ENCODE results near the gene DAAM2. TPM values are rescaled to one million over a fixed set of nuclear protein-coding genes. Genes with fewer than 3 reads are reported as not detected.

DAAM2 gene
- total RNA-seq, 3 donors from 2014 or later, result 0.05 TPM; not detected in 2

- ATAC-seq, result no peak
- Mint-ChIP-seq H3K9me3 (no peaks in the 10 kb centered on the region), H3K4me1 (ENCODE audit: low read depth) (no peaks in the 10 kb centered on the region), H3K27me3 (ENCODE audit: low read depth) (peaks cover 6% of the 10 kb centered on the region), H3K36me3 (ENCODE audit: insufficient read depth) (no peaks in the 10 kb centered on the region), H3K4me3 (no peak overlapping the region)
- DNase-seq, result no peak
Observed at GRCh38 chr6:39773782-39774181, 18.4 kb upstream of the DAAM2 start.

DNA sequence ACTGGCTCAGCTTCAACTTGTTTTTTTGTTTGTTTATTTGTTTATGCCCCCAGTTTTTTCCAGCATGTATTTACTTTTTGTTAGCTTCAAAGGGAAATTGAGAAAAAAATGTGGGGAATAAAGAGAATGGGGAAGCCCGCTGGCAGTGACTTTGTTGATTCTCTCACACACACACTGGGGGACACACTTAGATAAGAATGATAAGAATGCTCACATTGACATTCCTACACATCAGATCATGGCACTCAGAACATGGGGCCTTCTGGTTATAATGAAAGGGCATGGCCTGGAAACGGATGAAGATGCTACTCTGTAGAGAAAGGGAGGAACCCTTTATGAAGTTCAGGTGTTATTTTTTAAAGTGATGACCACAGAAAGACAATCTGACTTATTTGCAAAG is 15.6 kb upstream of the DAAM2 start:
- Mint-ChIP-seq H3K27me3 (ENCODE audit: low read depth) (no peaks in the 10 kb centered on the region), H3K4me1 (ENCODE audit: low read depth) (no peaks in the 10 kb centered on the region), H3K9me3 (no peaks in the 10 kb centered on the region), H3K4me3 (no peak overlapping the region), H3K36me3 (ENCODE audit: insufficient read depth) (no peaks in the 10 kb centered on the region)
- no peak for DNase-seq
- no peak for ATAC-seq

DNA sequence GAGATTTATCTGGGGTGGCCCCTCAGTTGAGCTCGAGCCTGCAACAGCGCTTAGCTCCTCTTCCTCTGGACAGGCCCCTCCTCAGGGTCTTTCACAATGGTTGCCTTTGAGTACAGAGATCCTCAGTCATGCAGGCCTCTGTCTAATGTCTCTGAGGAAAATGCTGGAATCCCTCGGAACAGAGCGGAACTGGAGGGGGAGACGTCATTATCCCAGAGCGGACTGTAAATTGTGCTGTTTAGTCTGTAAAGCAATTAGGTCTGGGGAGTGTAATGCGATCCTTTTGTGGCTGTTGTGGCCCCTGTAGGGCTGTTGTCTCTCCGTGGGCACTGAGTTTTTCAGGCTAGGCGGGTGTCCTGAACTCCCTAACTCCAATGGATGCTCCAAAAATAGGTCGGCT is 15.0 kb upstream of the DAAM2 start:
- DNase-seq, result no peak
- H3K4me1 Mint-ChIP-seq (ENCODE audit: low read depth), result no peaks in the 10 kb centered on the region
- ATAC-seq, result no peak
- H3K27me3 Mint-ChIP-seq (ENCODE audit: low read depth), result no peaks in the 10 kb centered on the region
- H3K9me3 Mint-ChIP-seq, result no peaks in the 10 kb centered on the region
- no peak overlapping the region for H3K4me3 Mint-ChIP-seq
- H3K36me3 Mint-ChIP-seq (ENCODE audit: insufficient read depth), result no peaks in the 10 kb centered on the region

GRCh38 chr6:39777661-39778060 is 14.5 kb upstream of the DAAM2 start:
- H3K4me3 Mint-ChIP-seq, result no peak overlapping the region
- no peaks in the 10 kb centered on the region for H3K36me3 Mint-ChIP-seq (ENCODE audit: insufficient read depth)
- H3K9me3 Mint-ChIP-seq, result no peaks in the 10 kb centered on the region
- no peak for ATAC-seq
- no peaks in the 10 kb centered on the region for H3K27me3 Mint-ChIP-seq (ENCODE audit: low read depth)
- H3K4me1 Mint-ChIP-seq (ENCODE audit: low read depth), result no peaks in the 10 kb centered on the region
- no peak for DNase-seq

- Mint-ChIP-seq H3K9me3 (peaks cover 8% of the 10 kb centered on the region), H3K27me3 (ENCODE audit: low read depth) (no peaks in the 10 kb centered on the region), H3K36me3 (ENCODE audit: insufficient read depth) (no peaks in the 10 kb centered on the region), H3K4me3 (no peak overlapping the region), H3K4me1 (ENCODE audit: low read depth) (no peaks in the 10 kb centered on the region)
- DNase-seq (no peak), ATAC-seq (no peak)
Observed at GRCh38 chr6:39778581-39779255, 13.5 kb upstream of the DAAM2 start.

DNA sequence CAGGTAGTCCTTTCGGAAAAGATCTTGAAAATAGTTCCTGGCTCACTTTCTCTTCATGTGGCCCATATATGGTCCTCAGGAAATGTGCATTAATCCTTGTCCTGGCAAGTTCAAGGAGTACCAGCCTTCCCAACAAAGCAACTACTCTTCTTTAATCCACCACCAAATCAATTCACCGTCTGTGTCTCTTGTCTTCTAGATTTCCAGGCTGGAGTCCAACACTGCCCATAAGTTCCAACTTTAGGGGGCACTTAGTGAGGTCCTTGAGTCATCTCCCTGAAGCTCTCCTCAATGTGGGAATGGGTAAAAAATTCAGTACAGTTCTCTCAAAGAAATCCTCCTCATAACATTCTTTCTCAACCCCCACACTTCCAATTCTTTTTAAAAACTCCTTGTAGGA is 6.9 kb upstream of the DAAM2 start:
- H3K36me3 Mint-ChIP-seq (ENCODE audit: insufficient read depth), result no peaks in the 10 kb centered on the region
- peaks cover 14% of the 10 kb centered on the region for H3K9me3 Mint-ChIP-seq
- DNase-seq, result no peak
- H3K27me3 Mint-ChIP-seq (ENCODE audit: low read depth), result no peaks in the 10 kb centered on the region
- no peak for ATAC-seq
- no peaks in the 10 kb centered on the region for H3K4me1 Mint-ChIP-seq (ENCODE audit: low read depth)
- no peak overlapping the region for H3K4me3 Mint-ChIP-seq

DNA sequence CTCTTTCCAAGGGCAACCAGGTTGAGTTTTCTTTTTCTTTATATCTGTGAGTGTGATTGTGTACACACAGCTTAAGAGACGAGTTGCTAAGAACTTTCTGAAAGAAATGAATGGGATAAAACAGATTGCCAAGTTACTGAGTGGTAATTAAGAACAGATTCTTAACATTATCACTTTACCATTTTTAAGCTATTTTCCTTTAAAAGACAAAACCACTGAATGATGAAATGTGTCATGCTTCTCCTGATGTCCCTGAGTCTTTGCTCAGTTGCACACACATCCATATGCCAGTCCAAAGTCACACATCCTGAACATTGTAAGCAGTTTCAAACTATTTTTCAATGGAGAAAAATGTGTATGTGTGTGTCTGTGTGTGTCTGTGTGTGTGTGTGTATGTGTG is 5.5 kb upstream of the DAAM2 start:
- ATAC-seq, result no peak
- Mint-ChIP-seq H3K4me3 (no peak overlapping the region), H3K9me3 (peaks cover 14% of the 10 kb centered on the region)

GRCh38 chr6:39787322-39787721 is 4.9 kb upstream of the DAAM2 start:
- DNase-seq (no peak), ATAC-seq (no peak)
- no peaks in the 10 kb centered on the region for H3K4me1 Mint-ChIP-seq (ENCODE audit: low read depth)
- peaks cover 11% of the 10 kb centered on the region for H3K27me3 Mint-ChIP-seq (ENCODE audit: low read depth)
- H3K9me3 Mint-ChIP-seq, result peaks cover 14% of the 10 kb centered on the region
- H3K4me3 Mint-ChIP-seq, result no peak overlapping the region
- no peaks in the 10 kb centered on the region for H3K36me3 Mint-ChIP-seq (ENCODE audit: insufficient read depth)

More for the DNA sequence above, 5.5 kb upstream of the DAAM2 start:
- Mint-ChIP-seq H3K27me3 (ENCODE audit: low read depth) (peaks cover 9% of the 10 kb centered on the region), H3K36me3 (ENCODE audit: insufficient read depth) (no peaks in the 10 kb centered on the region), H3K4me1 (ENCODE audit: low read depth) (no peaks in the 10 kb centered on the region)
- DNase-seq, result no peak

DNA sequence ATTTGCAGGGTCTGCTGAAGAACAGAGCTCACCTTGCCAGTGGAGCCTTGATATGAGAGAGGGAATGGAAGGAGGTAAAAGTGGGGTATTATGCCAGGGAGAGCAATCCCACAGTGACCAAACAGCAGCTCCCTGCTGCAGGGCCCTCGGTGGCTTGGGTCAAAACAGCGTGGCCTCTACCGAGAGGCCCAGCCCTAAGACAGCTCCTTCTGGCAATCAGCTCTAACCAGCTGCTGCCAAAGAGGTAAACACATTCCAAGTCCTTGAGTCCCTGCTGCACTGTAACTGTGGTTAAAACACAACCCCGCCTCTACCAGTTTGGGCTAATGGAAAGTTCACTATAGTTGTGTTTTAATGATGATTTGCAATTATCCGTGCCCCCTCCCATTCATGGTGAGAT is 1.4 kb upstream of the DAAM2 start:
- Mint-ChIP-seq H3K4me3 (no peak overlapping the region), H3K9me3 (no peaks in the 10 kb centered on the region), H3K4me1 (ENCODE audit: low read depth) (no peaks in the 10 kb centered on the region), H3K36me3 (ENCODE audit: insufficient read depth) (no peaks in the 10 kb centered on the region), H3K27me3 (ENCODE audit: low read depth) (peaks cover 41% of the 10 kb centered on the region)
- no peak for DNase-seq
- no peak for ATAC-seq

- no peaks in the 10 kb centered on the region for H3K9me3 Mint-ChIP-seq
- DNase-seq (no peak), ATAC-seq (no peak)
- H3K36me3 Mint-ChIP-seq (ENCODE audit: insufficient read depth), result no peaks in the 10 kb centered on the region
- H3K4me1 Mint-ChIP-seq (ENCODE audit: low read depth), result no peaks in the 10 kb centered on the region
- peaks cover 41% of the 10 kb centered on the region for H3K27me3 Mint-ChIP-seq (ENCODE audit: low read depth)
- no peak overlapping the region for H3K4me3 Mint-ChIP-seq
Observed at GRCh38 chr6:39791311-39791710, 865 bp upstream of the DAAM2 start.

DNA sequence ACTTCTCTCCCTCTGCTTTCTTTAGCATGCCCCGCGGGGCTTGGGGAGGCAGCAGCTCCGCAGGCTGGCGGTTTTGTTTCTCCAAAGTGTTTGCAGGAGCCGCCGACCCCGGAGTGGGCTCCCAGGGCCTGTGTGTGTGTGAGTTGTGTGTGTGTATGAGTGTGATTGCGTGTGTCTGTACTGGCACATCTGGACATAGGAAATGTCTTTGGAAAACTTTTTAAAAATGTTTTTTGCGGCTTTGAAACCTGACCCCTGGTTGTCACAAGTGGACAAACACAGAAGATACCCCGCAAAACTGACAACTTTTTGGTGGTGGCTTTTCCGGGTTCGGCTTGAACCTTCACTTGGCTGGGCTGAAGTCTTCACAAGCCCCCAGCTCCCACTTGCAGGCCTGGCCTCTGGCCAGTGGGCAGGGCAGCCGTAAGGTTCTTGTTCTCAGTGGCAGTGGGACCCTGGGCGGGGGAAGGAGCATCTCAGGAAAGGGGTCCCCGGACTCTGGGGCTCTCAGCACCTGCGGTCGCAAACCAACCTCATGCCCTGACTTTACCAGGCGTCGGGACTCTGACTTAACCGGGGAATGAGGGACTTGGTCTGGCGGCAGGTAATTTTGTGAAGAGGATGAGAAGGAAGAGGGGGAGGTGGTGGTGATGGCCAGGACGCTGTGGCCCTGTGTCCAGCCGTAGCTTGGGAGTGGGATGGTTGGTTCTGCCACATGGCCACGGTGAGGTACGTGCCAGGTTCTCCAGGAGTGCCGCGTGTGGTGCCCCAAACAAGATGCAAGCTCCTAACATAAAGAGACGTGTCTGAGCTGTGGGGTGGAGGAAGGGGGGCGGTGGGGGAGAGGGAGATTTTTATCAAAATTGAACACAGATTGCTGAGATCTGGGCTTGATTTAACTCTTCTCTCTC is 619 bp downstream of the DAAM2 start:
- H3K4me3 Mint-ChIP-seq, result no peak overlapping the region
- H3K36me3 Mint-ChIP-seq (ENCODE audit: insufficient read depth), result no peaks in the 10 kb centered on the region
- no peak for ATAC-seq
- peaks cover 41% of the 10 kb centered on the region for H3K27me3 Mint-ChIP-seq (ENCODE audit: low read depth)
- no peaks in the 10 kb centered on the region for H3K4me1 Mint-ChIP-seq (ENCODE audit: low read depth)
- DNase-seq, result no peak
- H3K9me3 Mint-ChIP-seq, result no peaks in the 10 kb centered on the region

- H3K27me3 Mint-ChIP-seq (ENCODE audit: low read depth), result peaks cover 41% of the 10 kb centered on the region
- no peak overlapping the region for H3K4me3 Mint-ChIP-seq
- no peaks in the 10 kb centered on the region for H3K9me3 Mint-ChIP-seq
- ATAC-seq, result no peak
- DNase-seq, result no peak
- no peaks in the 10 kb centered on the region for H3K36me3 Mint-ChIP-seq (ENCODE audit: insufficient read depth)
- no peaks in the 10 kb centered on the region for H3K4me1 Mint-ChIP-seq (ENCODE audit: low read depth)
Observed at GRCh38 chr6:39793516-39793915, 1.3 kb downstream of the DAAM2 start.

DNA sequence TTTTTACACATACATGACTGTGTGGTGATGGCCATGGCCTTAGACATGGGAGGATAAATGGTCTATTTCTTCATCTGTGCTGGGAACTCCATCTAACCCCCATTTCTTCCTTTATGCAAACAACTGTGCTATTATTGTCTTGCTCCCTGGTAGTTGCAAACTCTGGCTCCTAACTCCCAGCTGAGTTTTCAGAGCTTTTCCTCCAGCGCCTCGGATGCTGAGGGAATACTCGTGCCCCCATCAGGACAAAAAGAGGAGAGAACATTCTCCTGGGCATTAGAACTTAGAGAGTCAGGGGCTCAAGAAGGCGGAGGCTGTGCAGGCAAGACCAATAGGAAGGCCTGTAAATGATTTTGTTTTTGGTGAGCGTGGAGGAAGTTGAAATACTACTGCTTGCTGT is 2.1 kb downstream of the DAAM2 start:
- no peaks in the 10 kb centered on the region for H3K36me3 Mint-ChIP-seq (ENCODE audit: insufficient read depth)
- ATAC-seq, result no peak
- H3K4me1 Mint-ChIP-seq (ENCODE audit: low read depth), result no peaks in the 10 kb centered on the region
- no peak for DNase-seq
- H3K27me3 Mint-ChIP-seq (ENCODE audit: low read depth), result peaks cover 41% of the 10 kb centered on the region
- no peak overlapping the region for H3K4me3 Mint-ChIP-seq
- no peaks in the 10 kb centered on the region for H3K9me3 Mint-ChIP-seq

GRCh38 chr6:39797751-39798150 is 5.6 kb downstream of the DAAM2 start:
- ATAC-seq (no peak), DNase-seq (no peak)
- no peaks in the 10 kb centered on the region for H3K4me1 Mint-ChIP-seq (ENCODE audit: low read depth)
- H3K36me3 Mint-ChIP-seq (ENCODE audit: insufficient read depth), result no peaks in the 10 kb centered on the region
- peaks cover 26% of the 10 kb centered on the region for H3K27me3 Mint-ChIP-seq (ENCODE audit: low read depth)
- no peaks in the 10 kb centered on the region for H3K9me3 Mint-ChIP-seq
- no peak overlapping the region for H3K4me3 Mint-ChIP-seq
